ENCODE data around the gene HPCAL1. TPM values are rescaled to one million over a fixed set of nuclear protein-coding genes. Genes with fewer than 3 reads are reported as not detected.

The HPCAL1 gene
- total and polyA plus RNA-seq, 2 experiments from 2014 or later, result 8.3 to 25.4 TPM

DNA sequence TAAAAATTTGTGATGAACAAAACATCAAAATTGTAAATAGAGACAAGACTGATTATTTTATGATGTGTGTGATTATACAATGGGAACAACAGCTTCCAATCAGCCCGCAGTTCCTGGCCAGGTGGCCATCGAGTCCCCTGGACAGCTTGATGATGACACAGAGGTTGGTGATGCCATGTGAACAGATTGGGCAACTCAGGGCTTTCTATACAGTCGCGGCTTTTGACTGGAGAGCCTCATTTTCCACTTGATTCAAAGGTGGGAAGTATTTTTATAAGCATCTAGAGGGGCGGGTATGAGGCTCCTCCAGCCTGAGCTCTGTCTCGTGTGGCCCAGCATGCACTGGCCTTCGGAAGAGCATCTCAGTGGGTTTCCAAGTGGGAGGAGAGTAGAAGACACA is 14.9 kb upstream of the HPCAL1 start (continued):
- TF ChIP-seq, protein P1, sequence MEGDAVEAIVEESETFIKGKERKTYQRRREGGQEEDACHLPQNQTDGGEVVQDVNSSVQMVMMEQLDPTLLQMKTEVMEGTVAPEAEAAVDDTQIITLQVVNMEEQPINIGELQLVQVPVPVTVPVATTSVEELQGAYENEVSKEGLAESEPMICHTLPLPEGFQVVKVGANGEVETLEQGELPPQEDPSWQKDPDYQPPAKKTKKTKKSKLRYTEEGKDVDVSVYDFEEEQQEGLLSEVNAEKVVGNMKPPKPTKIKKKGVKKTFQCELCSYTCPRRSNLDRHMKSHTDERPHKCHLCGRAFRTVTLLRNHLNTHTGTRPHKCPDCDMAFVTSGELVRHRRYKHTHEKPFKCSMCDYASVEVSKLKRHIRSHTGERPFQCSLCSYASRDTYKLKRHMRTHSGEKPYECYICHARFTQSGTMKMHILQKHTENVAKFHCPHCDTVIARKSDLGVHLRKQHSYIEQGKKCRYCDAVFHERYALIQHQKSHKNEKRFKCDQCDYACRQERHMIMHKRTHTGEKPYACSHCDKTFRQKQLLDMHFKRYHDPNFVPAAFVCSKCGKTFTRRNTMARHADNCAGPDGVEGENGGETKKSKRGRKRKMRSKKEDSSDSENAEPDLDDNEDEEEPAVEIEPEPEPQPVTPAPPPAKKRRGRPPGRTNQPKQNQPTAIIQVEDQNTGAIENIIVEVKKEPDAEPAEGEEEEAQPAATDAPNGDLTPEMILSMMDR (conservative IDR thresholded peaks at IDR 0.05; ENCODE audit: low read depth in 2 of 2), result no peak

DNA sequence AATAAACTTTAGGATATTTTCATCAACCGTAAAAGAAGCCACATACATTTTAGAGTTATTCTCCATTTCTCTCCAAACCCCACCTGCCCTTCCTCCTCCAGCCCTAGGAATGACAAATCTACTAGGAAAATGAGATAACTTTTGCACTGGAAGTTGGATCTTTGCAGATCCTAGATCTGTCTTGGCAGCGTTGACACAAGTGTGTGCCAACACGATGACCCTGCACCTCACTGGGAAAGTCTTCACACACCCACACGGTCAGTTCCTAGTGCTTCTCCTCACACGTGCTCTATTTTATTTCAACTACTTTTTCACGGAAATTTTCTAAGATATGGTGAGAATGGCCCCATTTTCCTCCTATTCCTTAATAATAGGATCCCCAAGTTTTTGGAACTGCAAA is 14.1 kb upstream of the HPCAL1 start:
- Histone ChIP-seq H3K27me3 (ENCODE audit: insufficient read depth) (no peaks in the 10 kb centered on the region), H2AFZ (no peak overlapping the region), H3F3A (replicated peaks; ENCODE audit: low read depth) (no peaks in the 10 kb centered on the region), H3K9me2 (ENCODE audit: insufficient read depth) (no peaks in the 10 kb centered on the region), H4K20me1 (replicated peaks; ENCODE audit: insufficient read depth) (no peaks in the 10 kb centered on the region), H3K4me3 (no peak overlapping the region), H3K27ac (ENCODE audit: low read depth) (no peak overlapping the region), H3K79me2 (replicated peaks; ENCODE audit: insufficient read depth) (no peaks in the 10 kb centered on the region), H3K4me2 (no peak overlapping the region), H3K36me3 (ENCODE audit: insufficient read depth) (no peaks in the 10 kb centered on the region; the same call in 1 of the 2 replicates), H3K4me1 (ENCODE audit: insufficient read depth) (no peaks in the 10 kb centered on the region)
- TF ChIP-seq, protein P2, sequence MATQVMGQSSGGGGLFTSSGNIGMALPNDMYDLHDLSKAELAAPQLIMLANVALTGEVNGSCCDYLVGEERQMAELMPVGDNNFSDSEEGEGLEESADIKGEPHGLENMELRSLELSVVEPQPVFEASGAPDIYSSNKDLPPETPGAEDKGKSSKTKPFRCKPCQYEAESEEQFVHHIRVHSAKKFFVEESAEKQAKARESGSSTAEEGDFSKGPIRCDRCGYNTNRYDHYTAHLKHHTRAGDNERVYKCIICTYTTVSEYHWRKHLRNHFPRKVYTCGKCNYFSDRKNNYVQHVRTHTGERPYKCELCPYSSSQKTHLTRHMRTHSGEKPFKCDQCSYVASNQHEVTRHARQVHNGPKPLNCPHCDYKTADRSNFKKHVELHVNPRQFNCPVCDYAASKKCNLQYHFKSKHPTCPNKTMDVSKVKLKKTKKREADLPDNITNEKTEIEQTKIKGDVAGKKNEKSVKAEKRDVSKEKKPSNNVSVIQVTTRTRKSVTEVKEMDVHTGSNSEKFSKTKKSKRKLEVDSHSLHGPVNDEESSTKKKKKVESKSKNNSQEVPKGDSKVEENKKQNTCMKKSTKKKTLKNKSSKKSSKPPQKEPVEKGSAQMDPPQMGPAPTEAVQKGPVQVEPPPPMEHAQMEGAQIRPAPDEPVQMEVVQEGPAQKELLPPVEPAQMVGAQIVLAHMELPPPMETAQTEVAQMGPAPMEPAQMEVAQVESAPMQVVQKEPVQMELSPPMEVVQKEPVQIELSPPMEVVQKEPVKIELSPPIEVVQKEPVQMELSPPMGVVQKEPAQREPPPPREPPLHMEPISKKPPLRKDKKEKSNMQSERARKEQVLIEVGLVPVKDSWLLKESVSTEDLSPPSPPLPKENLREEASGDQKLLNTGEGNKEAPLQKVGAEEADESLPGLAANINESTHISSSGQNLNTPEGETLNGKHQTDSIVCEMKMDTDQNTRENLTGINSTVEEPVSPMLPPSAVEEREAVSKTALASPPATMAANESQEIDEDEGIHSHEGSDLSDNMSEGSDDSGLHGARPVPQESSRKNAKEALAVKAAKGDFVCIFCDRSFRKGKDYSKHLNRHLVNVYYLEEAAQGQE (IDR thresholded peaks at IDR 0.05; ENCODE audit: unreplicated experiment), result no peak
- TF ChIP-seq, protein P3, sequence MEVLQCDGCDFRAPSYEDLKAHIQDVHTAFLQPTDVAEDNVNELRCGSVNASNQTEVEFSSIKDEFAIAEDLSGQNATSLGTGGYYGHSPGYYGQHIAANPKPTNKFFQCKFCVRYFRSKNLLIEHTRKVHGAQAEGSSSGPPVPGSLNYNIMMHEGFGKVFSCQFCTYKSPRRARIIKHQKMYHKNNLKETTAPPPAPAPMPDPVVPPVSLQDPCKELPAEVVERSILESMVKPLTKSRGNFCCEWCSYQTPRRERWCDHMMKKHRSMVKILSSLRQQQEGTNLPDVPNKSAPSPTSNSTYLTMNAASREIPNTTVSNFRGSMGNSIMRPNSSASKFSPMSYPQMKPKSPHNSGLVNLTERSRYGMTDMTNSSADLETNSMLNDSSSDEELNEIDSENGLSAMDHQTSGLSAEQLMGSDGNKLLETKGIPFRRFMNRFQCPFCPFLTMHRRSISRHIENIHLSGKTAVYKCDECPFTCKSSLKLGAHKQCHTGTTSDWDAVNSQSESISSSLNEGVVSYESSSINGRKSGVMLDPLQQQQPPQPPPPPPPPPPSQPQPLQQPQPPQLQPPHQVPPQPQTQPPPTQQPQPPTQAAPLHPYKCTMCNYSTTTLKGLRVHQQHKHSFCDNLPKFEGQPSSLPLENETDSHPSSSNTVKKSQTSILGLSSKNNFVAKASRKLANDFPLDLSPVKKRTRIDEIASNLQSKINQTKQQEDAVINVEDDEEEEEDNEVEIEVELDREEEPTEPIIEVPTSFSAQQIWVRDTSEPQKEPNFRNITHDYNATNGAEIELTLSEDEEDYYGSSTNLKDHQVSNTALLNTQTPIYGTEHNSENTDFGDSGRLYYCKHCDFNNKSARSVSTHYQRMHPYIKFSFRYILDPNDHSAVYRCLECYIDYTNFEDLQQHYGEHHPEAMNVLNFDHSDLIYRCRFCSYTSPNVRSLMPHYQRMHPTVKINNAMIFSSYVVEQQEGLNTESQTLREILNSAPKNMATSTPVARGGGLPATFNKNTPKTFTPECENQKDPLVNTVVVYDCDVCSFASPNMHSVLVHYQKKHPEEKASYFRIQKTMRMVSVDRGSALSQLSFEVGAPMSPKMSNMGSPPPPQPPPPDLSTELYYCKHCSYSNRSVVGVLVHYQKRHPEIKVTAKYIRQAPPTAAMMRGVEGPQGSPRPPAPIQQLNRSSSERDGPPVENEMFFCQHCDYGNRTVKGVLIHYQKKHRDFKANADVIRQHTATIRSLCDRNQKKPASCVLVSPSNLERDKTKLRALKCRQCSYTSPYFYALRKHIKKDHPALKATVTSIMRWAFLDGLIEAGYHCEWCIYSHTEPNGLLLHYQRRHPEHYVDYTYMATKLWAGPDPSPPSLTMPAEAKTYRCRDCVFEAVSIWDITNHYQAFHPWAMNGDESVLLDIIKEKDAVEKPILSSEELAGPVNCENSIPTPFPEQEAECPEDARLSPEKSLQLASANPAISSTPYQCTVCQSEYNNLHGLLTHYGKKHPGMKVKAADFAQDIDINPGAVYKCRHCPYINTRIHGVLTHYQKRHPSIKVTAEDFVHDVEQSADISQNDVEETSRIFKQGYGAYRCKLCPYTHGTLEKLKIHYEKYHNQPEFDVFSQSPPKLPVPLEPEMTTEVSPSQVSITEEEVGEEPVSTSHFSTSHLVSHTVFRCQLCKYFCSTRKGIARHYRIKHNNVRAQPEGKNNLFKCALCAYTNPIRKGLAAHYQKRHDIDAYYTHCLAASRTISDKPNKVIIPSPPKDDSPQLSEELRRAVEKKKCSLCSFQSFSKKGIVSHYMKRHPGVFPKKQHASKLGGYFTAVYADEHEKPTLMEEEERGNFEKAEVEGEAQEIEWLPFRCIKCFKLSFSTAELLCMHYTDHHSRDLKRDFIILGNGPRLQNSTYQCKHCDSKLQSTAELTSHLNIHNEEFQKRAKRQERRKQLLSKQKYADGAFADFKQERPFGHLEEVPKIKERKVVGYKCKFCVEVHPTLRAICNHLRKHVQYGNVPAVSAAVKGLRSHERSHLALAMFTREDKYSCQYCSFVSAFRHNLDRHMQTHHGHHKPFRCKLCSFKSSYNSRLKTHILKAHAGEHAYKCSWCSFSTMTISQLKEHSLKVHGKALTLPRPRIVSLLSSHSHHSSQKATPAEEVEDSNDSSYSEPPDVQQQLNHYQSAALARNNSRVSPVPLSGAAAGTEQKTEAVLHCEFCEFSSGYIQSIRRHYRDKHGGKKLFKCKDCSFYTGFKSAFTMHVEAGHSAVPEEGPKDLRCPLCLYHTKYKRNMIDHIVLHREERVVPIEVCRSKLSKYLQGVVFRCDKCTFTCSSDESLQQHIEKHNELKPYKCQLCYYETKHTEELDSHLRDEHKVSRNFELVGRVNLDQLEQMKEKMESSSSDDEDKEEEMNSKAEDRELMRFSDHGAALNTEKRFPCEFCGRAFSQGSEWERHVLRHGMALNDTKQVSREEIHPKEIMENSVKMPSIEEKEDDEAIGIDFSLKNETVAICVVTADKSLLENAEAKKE (CRISPR knock-in tag; IDR thresholded peaks at IDR 0.05), result no peak
- TF ChIP-seq JUNB (IDR thresholded peaks at IDR 0.05; ENCODE audit: unreplicated experiment) (no peak), CREB1 (CRISPR knock-in tag; IDR thresholded peaks at IDR 0.05; ENCODE audit: low read depth) (no peak), POLR2AphosphoS5 (IDR thresholded peaks at IDR 0.05; ENCODE audit: low read depth) (no peak), EZH2phosphoT487 (IDR thresholded peaks at IDR 0.05; ENCODE audit: unreplicated experiment) (no peak), ZNF331 (CRISPR knock-in tag; IDR thresholded peaks at IDR 0.05; ENCODE audit: low read depth) (no peak)
- no peak overlapping the region for H3K27ac Mint-ChIP-seq
- no peak overlapping the region for H3K4me3 Mint-ChIP-seq
- H3K36me3 Mint-ChIP-seq (ENCODE audit: low read depth), result no peaks in the 10 kb centered on the region
- peaks cover 9% of the 10 kb centered on the region for H3K27me3 Mint-ChIP-seq (ENCODE audit: insufficient read depth, low read depth, poor library complexity)
- peaks cover 9% of the 10 kb centered on the region for H3K4me1 Mint-ChIP-seq
- no peak for ATAC-seq
- DNase-seq (ENCODE audit: low spot score), result no peak
- no peaks in the 10 kb centered on the region for H3K9me3 Mint-ChIP-seq

All from GM23338 (cell line).